Measurements from ENCODE around the gene UBE4A.
A peak's percentile ranks its signal among the peaks of the same experiment; 100 is the strongest.

UBE4A gene

GRCh38 chr11:118437208-118438125 lies 78.1 kb downstream of the UBE4A start:
- peak; percentile 58 for DNase-seq (ENCODE audit: low spot score)

- DNase-seq (ENCODE audit: low spot score) = peak; percentile 10
Observed at GRCh38 chr11:118438314-118438931, 79.0 kb downstream of the UBE4A start.

GRCh38 chr11:118439646-118440045 lies 80.2 kb downstream of the UBE4A start:
- no peak for DNase-seq (ENCODE audit: low spot score)

- DNase-seq (ENCODE audit: low spot score) = no peak
Observed at GRCh38 chr11:118441770-118442275, 82.4 kb downstream of the UBE4A start.

- no peak for DNase-seq (ENCODE audit: low spot score)
Observed at GRCh38 chr11:118442301-118442700, 82.9 kb downstream of the UBE4A start.

- no peak for DNase-seq (ENCODE audit: low spot score)
Observed at GRCh38 chr11:118442908-118443589, 83.6 kb downstream of the UBE4A start.

GRCh38 chr11:118443590-118444218 lies 84.3 kb downstream of the UBE4A start:
- no peak for DNase-seq (ENCODE audit: low spot score)

GRCh38 chr11:118447423-118447822 lies 88.0 kb downstream of the UBE4A start:
- DNase-seq (ENCODE audit: low spot score) = no peak

GRCh38 chr11:118448294-118448693 lies 88.9 kb downstream of the UBE4A start:
- no peak for DNase-seq (ENCODE audit: low spot score)

Data from HuH-7 (cell line).